ENCODE results near the gene TNFSF15.

The TNFSF15 gene

GRCh38 chr9:114834386-114834785 is 28.5 kb upstream of the TNFSF15 start:
- Mint-ChIP-seq H3K4me1 (ENCODE audit: low read depth) (peaks cover 37% of the 10 kb centered on the region), H3K27ac (no peak overlapping the region), H3K27me3 (no peaks in the 10 kb centered on the region), H3K36me3 (ENCODE audit: low read depth) (no peaks in the 10 kb centered on the region), H3K4me3 (no peak overlapping the region), H3K9me3 (peaks cover 5% of the 10 kb centered on the region)
- intact Hi-C loops (cut with micrococcal nuclease), result no loop called here

GRCh38 chr9:114830546-114830945 is 24.7 kb upstream of the TNFSF15 start:
- Mint-ChIP-seq H3K36me3 (ENCODE audit: low read depth) (no peaks in the 10 kb centered on the region), H3K4me3 (no peak overlapping the region), H3K9me3 (peaks cover 5% of the 10 kb centered on the region), H3K4me1 (ENCODE audit: low read depth) (peaks cover 39% of the 10 kb centered on the region), H3K27me3 (peaks cover 6% of the 10 kb centered on the region), H3K27ac (no peak overlapping the region)
- intact Hi-C loops (cut with micrococcal nuclease), result no loop called here

- H3K9me3 Mint-ChIP-seq, result peaks cover 5% of the 10 kb centered on the region
- H3K36me3 Mint-ChIP-seq (ENCODE audit: low read depth), result no peaks in the 10 kb centered on the region
- intact Hi-C loops (cut with micrococcal nuclease), result no loop called here
- H3K27me3 Mint-ChIP-seq, result peaks cover 6% of the 10 kb centered on the region
- peaks cover 32% of the 10 kb centered on the region for H3K4me1 Mint-ChIP-seq (ENCODE audit: low read depth)
- no peak overlapping the region for H3K27ac Mint-ChIP-seq
- no peak overlapping the region for H3K4me3 Mint-ChIP-seq
These were observed 24.0 kb upstream of the TNFSF15 start for GRCh38 chr9:114829574-114830440.

- Mint-ChIP-seq H3K27me3 (peaks cover 6% of the 10 kb centered on the region), H3K27ac (no peak overlapping the region), H3K4me3 (no peak overlapping the region), H3K4me1 (ENCODE audit: low read depth) (peaks cover 22% of the 10 kb centered on the region), H3K36me3 (ENCODE audit: low read depth) (no peaks in the 10 kb centered on the region), H3K9me3 (peaks cover 5% of the 10 kb centered on the region)
- intact Hi-C loops (cut with micrococcal nuclease), result no loop called here
These were observed 22.4 kb upstream of the TNFSF15 start for GRCh38 chr9:114828303-114828650.

GRCh38 chr9:114827641-114828302 is 21.9 kb upstream of the TNFSF15 start:
- intact Hi-C loops (cut with micrococcal nuclease), result no loop called here
- H3K27me3 Mint-ChIP-seq, result peaks cover 6% of the 10 kb centered on the region
- peaks cover 3% of the 10 kb centered on the region for H3K9me3 Mint-ChIP-seq
- H3K36me3 Mint-ChIP-seq (ENCODE audit: low read depth), result no peaks in the 10 kb centered on the region
- no peak overlapping the region for H3K4me3 Mint-ChIP-seq
- peaks cover 22% of the 10 kb centered on the region for H3K4me1 Mint-ChIP-seq (ENCODE audit: low read depth)
- H3K27ac Mint-ChIP-seq, result no peak overlapping the region

GRCh38 chr9:114826431-114826830 is 20.6 kb upstream of the TNFSF15 start:
- Mint-ChIP-seq H3K4me3 (no peak overlapping the region), H3K27ac (no peak overlapping the region)

GRCh38 chr9:114825126-114825795 is 19.4 kb upstream of the TNFSF15 start:
- Mint-ChIP-seq H3K27me3 (peaks cover 6% of the 10 kb centered on the region), H3K9me3 (no peaks in the 10 kb centered on the region), H3K36me3 (ENCODE audit: low read depth) (no peaks in the 10 kb centered on the region), H3K4me1 (ENCODE audit: low read depth) (peaks cover 25% of the 10 kb centered on the region), H3K4me3 (no peak overlapping the region), H3K27ac (no peak overlapping the region)
- intact Hi-C loops (cut with micrococcal nuclease), result no loop called here

More at GRCh38 chr9:114826431-114826830, 20.6 kb upstream of the TNFSF15 start:
- Mint-ChIP-seq H3K9me3 (no peaks in the 10 kb centered on the region), H3K36me3 (ENCODE audit: low read depth) (no peaks in the 10 kb centered on the region), H3K4me1 (ENCODE audit: low read depth) (peaks cover 22% of the 10 kb centered on the region), H3K27me3 (peaks cover 6% of the 10 kb centered on the region)
- intact Hi-C loops (cut with micrococcal nuclease), result no loop called here

GRCh38 chr9:114824110-114824509 is 18.3 kb upstream of the TNFSF15 start:
- Mint-ChIP-seq H3K9me3 (no peaks in the 10 kb centered on the region), H3K36me3 (ENCODE audit: low read depth) (no peaks in the 10 kb centered on the region), H3K27me3 (peaks cover 6% of the 10 kb centered on the region), H3K4me3 (no peak overlapping the region), H3K27ac (no peak overlapping the region), H3K4me1 (ENCODE audit: low read depth) (peaks cover 17% of the 10 kb centered on the region)
- intact Hi-C loops (cut with micrococcal nuclease), result no loop called here

- intact Hi-C loops (cut with micrococcal nuclease), result no loop called here
These were observed 17.6 kb upstream of the TNFSF15 start for GRCh38 chr9:114823441-114823840.

GRCh38 chr9:114822708-114823107 is 16.9 kb upstream of the TNFSF15 start:
- Mint-ChIP-seq H3K36me3 (ENCODE audit: low read depth) (no peaks in the 10 kb centered on the region), H3K9me3 (no peaks in the 10 kb centered on the region), H3K27ac (no peak overlapping the region), H3K27me3 (peaks cover 4% of the 10 kb centered on the region), H3K4me3 (no peak overlapping the region), H3K4me1 (ENCODE audit: low read depth) (peaks cover 13% of the 10 kb centered on the region)
- intact Hi-C loops (cut with micrococcal nuclease), result no loop called here

More at GRCh38 chr9:114823441-114823840, 17.6 kb upstream of the TNFSF15 start:
- H3K27ac Mint-ChIP-seq, result no peak overlapping the region
- peaks cover 17% of the 10 kb centered on the region for H3K4me1 Mint-ChIP-seq (ENCODE audit: low read depth)
- peaks cover 6% of the 10 kb centered on the region for H3K27me3 Mint-ChIP-seq
- no peak overlapping the region for H3K4me3 Mint-ChIP-seq
- H3K9me3 Mint-ChIP-seq, result no peaks in the 10 kb centered on the region
- no peaks in the 10 kb centered on the region for H3K36me3 Mint-ChIP-seq (ENCODE audit: low read depth)

GRCh38 chr9:114820776-114821501 is 15.1 kb upstream of the TNFSF15 start:
- Mint-ChIP-seq H3K4me1 (ENCODE audit: low read depth) (peaks cover 8% of the 10 kb centered on the region), H3K9me3 (no peaks in the 10 kb centered on the region), H3K36me3 (ENCODE audit: low read depth) (no peaks in the 10 kb centered on the region), H3K4me3 (no peak overlapping the region), H3K27me3 (no peaks in the 10 kb centered on the region), H3K27ac (peak overlapping the region; percentile 35)
- intact Hi-C loops (cut with micrococcal nuclease), result no loop called here

GRCh38 chr9:114818178-114818577 is 12.3 kb upstream of the TNFSF15 start:
- H3K36me3 Mint-ChIP-seq (ENCODE audit: low read depth), result no peaks in the 10 kb centered on the region
- intact Hi-C loops (cut with micrococcal nuclease), result no loop called here
- no peaks in the 10 kb centered on the region for H3K9me3 Mint-ChIP-seq
- H3K27me3 Mint-ChIP-seq, result peaks cover 2% of the 10 kb centered on the region
- no peak overlapping the region for H3K27ac Mint-ChIP-seq
- H3K4me3 Mint-ChIP-seq, result no peak overlapping the region
- H3K4me1 Mint-ChIP-seq (ENCODE audit: low read depth), result peaks cover 8% of the 10 kb centered on the region

- H3K27ac Mint-ChIP-seq, result no peak overlapping the region
- intact Hi-C loops (cut with micrococcal nuclease), result no loop called here
- no peaks in the 10 kb centered on the region for H3K4me1 Mint-ChIP-seq (ENCODE audit: low read depth)
These were observed 8.0 kb upstream of the TNFSF15 start for GRCh38 chr9:114813717-114814418.

More at GRCh38 chr9:114813717-114814418, 8.0 kb upstream of the TNFSF15 start:
- Mint-ChIP-seq H3K27me3 (peaks cover 4% of the 10 kb centered on the region), H3K36me3 (ENCODE audit: low read depth) (no peaks in the 10 kb centered on the region), H3K9me3 (no peaks in the 10 kb centered on the region), H3K4me3 (no peak overlapping the region)
